Peyer's patch (tissue), 4 donors: Measurements from ENCODE around the gene PLSCR3.

ENCODE experiments used
- CTCF ChIP-seq, 6 experiments: fragments of 450-650 bp in 4 of 6; fragments of 200-600 bp in 2 of 6; sonication (generic) in 1 of 6; IDR thresholded peaks; one replicate each; pipeline ENCODE4 v1.5.1; 2017 to 2019; ENCODE audit warnings: antibody characterized with exemption in 6 of 6, mild to moderate bottlenecking in 3 of 6, moderate library complexity in 1 of 6
- POLR2A ChIP-seq, 2 donors: fragments of 450-650 bp; IDR thresholded peaks; one replicate each; pipeline ENCODE4 v1.5.1; 2017; ENCODE audit warnings: antibody characterized with exemption in 2 of 2, mild to moderate bottlenecking in 2 of 2, moderate library complexity in 2 of 2

DNA sequence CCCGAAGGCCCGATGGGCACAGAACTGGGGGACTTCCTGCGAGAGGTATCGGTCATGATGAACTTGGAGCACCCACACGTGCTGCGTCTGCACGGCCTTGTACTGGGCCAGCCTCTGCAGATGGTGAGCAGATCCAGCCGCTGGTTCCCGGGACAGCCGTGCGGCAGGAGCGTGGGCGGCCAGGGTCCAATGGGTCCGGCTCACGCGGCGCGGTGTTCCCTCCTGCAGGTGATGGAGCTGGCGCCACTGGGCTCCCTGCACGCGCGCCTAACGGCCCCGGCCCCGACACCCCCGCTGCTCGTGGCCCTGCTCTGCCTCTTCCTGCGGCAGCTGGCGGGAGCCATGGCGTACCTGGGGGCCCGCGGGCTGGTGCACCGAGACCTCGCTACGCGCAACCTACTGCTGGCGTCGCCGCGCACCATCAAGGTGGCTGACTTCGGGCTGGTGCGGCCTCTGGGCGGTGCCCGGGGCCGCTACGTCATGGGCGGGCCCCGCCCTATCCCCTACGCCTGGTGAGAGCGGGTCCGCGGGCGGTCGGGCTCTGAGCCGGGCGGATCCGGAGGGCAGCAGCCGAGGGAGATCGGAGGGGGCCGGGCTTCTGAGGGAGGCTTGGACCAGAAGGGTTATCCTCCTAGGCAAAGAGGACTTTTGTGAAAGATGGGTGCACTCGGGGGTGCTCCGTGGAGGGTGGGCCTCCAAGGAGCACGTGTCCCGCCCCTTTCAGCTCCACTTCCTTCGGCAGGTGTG is 10.4 kb downstream of the PLSCR3 start:
- TF ChIP-seq POLR2A (IDR thresholded peaks at IDR 0.05) (peak in 1 of 2 donors; percentile 37), CTCF (IDR thresholded peaks at IDR 0.05) (no peak)
